Left lung (tissue), 10 donors: ENCODE measurements around the gene MTREX. TPM values are rescaled to one million over a fixed set of nuclear protein-coding genes. Genes with fewer than 3 reads are reported as not detected.

Source experiments
- ATAC-seq: fragments of 200-7000 bp; cut with Tn5 transposase; one replicate; pipeline ENCODE4 v1.9.1; 2020; ENCODE audit warnings: moderate library complexity
- DNase-seq, 4 donors: peaks; one replicate each; pipeline ENCODE4 v3.0.0-alpha.2; 2013 to 2020
- H3K27ac ChIP-seq, 2 donors: fragments of 200-600 bp; sonication (generic) in 1 of 2; one replicate each; pipeline versions ENCODE4 v1.5.0 to v1.8.0; 2020 to 2021
- H3K27me3 ChIP-seq, 2 donors: fragments of 200-600 bp; sonication (generic) in 1 of 2; one replicate each; pipeline versions ENCODE4 v1.5.0 to v1.8.0; 2020 to 2021
- H3K36me3 ChIP-seq, 2 donors: fragments of 200-600 bp; sonication (generic) in 1 of 2; one replicate each; pipeline versions ENCODE4 v1.5.0 to v1.8.0; 2020 to 2021
- H3K4me1 ChIP-seq, 2 donors: fragments of 200-600 bp; one replicate each; pipeline ENCODE4 v1.8.0; 2021
- H3K4me3 ChIP-seq, 2 donors: fragments of 200-600 bp; sonication (generic) in 1 of 2; one replicate each; pipeline versions ENCODE4 v1.5.0 to v1.8.0; 2020 to 2021; ENCODE audit warnings: mild to moderate bottlenecking in 1 of 2
- H3K9me3 ChIP-seq, 2 donors: fragments of 200-600 bp; sonication (generic) in 1 of 2; one replicate each; pipeline versions ENCODE4 v1.5.0 to v1.8.0; 2020 to 2021
- CTCF ChIP-seq, 2 donors: fragments of 200-600 bp; sonication (generic) in 1 of 2; IDR thresholded peaks; one replicate each; pipeline versions ENCODE4 v1.5.0 to v1.8.0; 2021; ENCODE audit warnings: antibody characterized with exemption in 2 of 2
- intact Hi-C, 2 donors: fragments of 100-400 bp; cut with DNase I; formaldehyde crosslinking; loops; one replicate each; pipeline versions ENCODE4 v1.11.2 to v1.14.2; 2022
- polyA plus RNA-seq, 6 donors: library from polyadenylated mRNA; unstranded; fragments of 120-200 nt; gene quantifications; one replicate each; pipeline ENCODE4 v1.2.1, GENCODE V29; 2013; ENCODE audit not compliant: insufficient read length in 6 of 6
- total RNA-seq, 2 donors: library from RNA; stranded (reverse); fragmentation: NEBNext Ultra II Directional; extraction: Animal tissue kit (Norgen Biotek cat#: 25700); gene quantifications; one replicate each; pipeline ENCODE4 v1.2.1, GENCODE V29; 2021
- donor health status: DM: no; HTN: yes; CAD: no.
- donor health status: DM: no; HTN: no; CAD: no.

The MTREX gene
- total and polyA plus RNA-seq, 8 donors, result 48.8 to 112 (median 87.6) TPM

DNA sequence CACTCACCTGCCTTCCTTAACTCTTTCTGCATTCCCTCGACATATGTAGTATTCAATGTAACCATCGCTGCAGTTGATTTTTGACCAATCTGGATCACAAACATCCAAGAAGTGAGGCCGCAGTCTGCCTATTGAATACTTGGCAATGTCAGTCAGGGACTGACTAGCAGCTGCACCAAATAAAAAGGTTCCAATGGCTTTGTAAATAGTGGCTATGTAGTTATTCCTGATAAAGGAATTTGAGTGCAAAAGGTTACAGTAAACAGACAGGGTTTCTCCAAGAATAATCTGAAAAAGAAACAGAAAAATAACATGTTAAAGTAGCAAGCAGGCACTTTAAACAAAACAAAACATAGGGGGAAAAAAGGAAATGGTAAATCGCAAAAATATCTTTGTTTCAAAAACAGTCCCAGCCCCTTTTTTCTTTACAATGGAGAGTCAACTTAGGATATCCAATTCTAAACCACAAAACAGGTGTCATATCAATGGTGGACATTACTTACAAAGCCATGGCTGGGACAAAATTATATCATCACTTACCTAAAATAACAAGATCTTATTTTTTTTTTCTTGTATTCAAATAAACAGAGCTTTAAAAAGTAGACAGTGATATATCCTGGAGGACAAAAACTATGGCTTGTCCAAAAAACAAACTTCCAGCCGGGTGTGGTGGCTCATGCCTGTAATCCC is 160.2 kb downstream of the MTREX start:
- ATAC-seq (no peak), DNase-seq (peak in 1 of 4 donors; percentile 7)
- Histone ChIP-seq H3K36me3 (peaks cover 0 to 4% of the 10 kb centered on the region in 2 donors), H3K27ac (no peak overlapping the region), H3K4me1 (peaks cover 0 to 9% of the 10 kb centered on the region in 2 donors), H3K4me3 (no peak overlapping the region), H3K9me3 (no peaks in the 10 kb centered on the region), H3K27me3 (no peaks in the 10 kb centered on the region)
- no peak for TF ChIP-seq CTCF (IDR thresholded peaks at IDR 0.05)
- intact Hi-C loops, result no loop called here

GRCh38 chr5:55469839-55470238 is 162.1 kb downstream of the MTREX start:
- H3K27ac ChIP-seq, result no peak overlapping the region
- ATAC-seq, result no peak
- peaks cover 0 to 9% of the 10 kb centered on the region in 2 donors for H3K4me1 ChIP-seq
- H3K4me3 ChIP-seq, result no peak overlapping the region
- intact Hi-C loops, result no loop called here
- TF ChIP-seq CTCF (IDR thresholded peaks at IDR 0.05), result no peak
- DNase-seq, result no peak
- H3K27me3 ChIP-seq, result no peaks in the 10 kb centered on the region
- H3K36me3 ChIP-seq, result no peaks in the 10 kb centered on the region
- H3K9me3 ChIP-seq, result no peaks in the 10 kb centered on the region

- DNase-seq, result no peak
These were observed 162.5 kb downstream of the MTREX start for GRCh38 chr5:55470282-55470681.

DNA sequence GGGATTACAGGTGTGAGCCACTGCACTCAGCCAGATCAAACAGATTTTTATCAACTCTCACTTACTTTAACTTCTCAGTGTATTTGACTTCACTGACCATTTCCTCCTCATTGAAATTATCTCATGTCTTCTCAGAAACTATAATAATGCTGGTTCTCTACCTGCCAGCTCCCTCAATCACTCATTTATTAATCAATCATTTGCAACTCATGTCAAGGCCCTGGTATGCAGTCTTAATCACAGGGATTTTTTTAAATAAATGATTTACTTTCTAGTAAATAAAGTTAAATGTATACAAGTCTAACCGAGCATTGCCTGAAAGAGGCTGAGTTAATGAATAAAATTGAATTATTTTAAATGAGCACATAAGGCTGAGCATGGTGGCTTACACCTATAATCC is 163.7 kb downstream of the MTREX start:
- Histone ChIP-seq H3K4me1 (peaks cover 0 to 9% of the 10 kb centered on the region in 2 donors), H3K36me3 (no peaks in the 10 kb centered on the region), H3K4me3 (no peak overlapping the region), H3K27ac (no peak overlapping the region), H3K27me3 (no peaks in the 10 kb centered on the region), H3K9me3 (no peaks in the 10 kb centered on the region)
- intact Hi-C loops, result no loop called here
- DNase-seq (no peak), ATAC-seq (no peak)
- TF ChIP-seq CTCF (IDR thresholded peaks at IDR 0.05), result no peak

More at GRCh38 chr5:55470282-55470681, 162.5 kb downstream of the MTREX start:
- H3K36me3 ChIP-seq, result no peaks in the 10 kb centered on the region
- no peaks in the 10 kb centered on the region for H3K27me3 ChIP-seq
- peaks cover 0 to 9% of the 10 kb centered on the region in 2 donors for H3K4me1 ChIP-seq
- TF ChIP-seq CTCF (IDR thresholded peaks at IDR 0.05), result no peak
- H3K27ac ChIP-seq, result no peak overlapping the region
- no peak for ATAC-seq
- no peak overlapping the region for H3K4me3 ChIP-seq
- H3K9me3 ChIP-seq, result no peaks in the 10 kb centered on the region
- intact Hi-C loops, result no loop called here

GRCh38 chr5:55472642-55473041 is 164.9 kb downstream of the MTREX start:
- no peak for ATAC-seq
- H3K27ac ChIP-seq, result no peak overlapping the region
- no peaks in the 10 kb centered on the region for H3K9me3 ChIP-seq
- no peak overlapping the region for H3K4me3 ChIP-seq
- DNase-seq, result no peak
- TF ChIP-seq CTCF (IDR thresholded peaks at IDR 0.05), result no peak
- H3K27me3 ChIP-seq, result no peaks in the 10 kb centered on the region
- intact Hi-C loops, result no loop called here
- peaks cover 0 to 7% of the 10 kb centered on the region in 2 donors for H3K4me1 ChIP-seq
- no peaks in the 10 kb centered on the region for H3K36me3 ChIP-seq

Other genes starting within 250 kb of the MTREX start
- 1 to 10 TPM; 4.0 to 6.3 TPM for gene GZMA, start 205.3 kb upstream of the MTREX start, total RNA-seq
- gene GZMA, start 205.3 kb upstream of the MTREX start, polyA plus RNA-seq, result 1 to 10 TPM; 1.8 to 5.0 (median 2.9) TPM
- gene GPX8, start 147.8 kb upstream of the MTREX start, total RNA-seq, result 10 to 100 TPM; 28.0 to 49.6 TPM
- gene GPX8, start 147.8 kb upstream of the MTREX start, polyA plus RNA-seq, result 10 to 100 TPM; 62.1 to 71.9 (median 69.1) TPM
- gene CDC20B, start 134.8 kb upstream of the MTREX start, total RNA-seq, result not detected
- gene CDC20B, start 134.8 kb upstream of the MTREX start, polyA plus RNA-seq, result 10 to 100 TPM in 4 of 6 donors, 1 to 10 TPM in 2; 6.6 to 21.8 (median 16.6) TPM
- not detected for gene MCIDAS, start 80.7 kb upstream of the MTREX start, total RNA-seq
- gene MCIDAS, start 80.7 kb upstream of the MTREX start, polyA plus RNA-seq, result 1 to 10 TPM in 4 of 6 donors, under 1 TPM in 2; 0.51 to 2.1 (median 1.4) TPM
- 1 to 10 TPM in 1 of 2 donors, under 1 TPM in 1; 0.23 to 1.1 TPM for gene CCNO, start 74.4 kb upstream of the MTREX start, total RNA-seq
- gene CCNO, start 74.4 kb upstream of the MTREX start, polyA plus RNA-seq, result 1 to 10 TPM; 3.3 to 8.4 (median 4.8) TPM
- 10 to 100 TPM; 26.4 to 26.9 TPM for gene DHX29, start 295 bp upstream of the MTREX start, total RNA-seq
- 10 to 100 TPM; 29.2 to 36.4 (median 33.3) TPM for gene DHX29, start 295 bp upstream of the MTREX start, polyA plus RNA-seq
- 10 to 100 TPM; 56.2 to 80.4 TPM for gene PLPP1, start 227.0 kb downstream of the MTREX start, total RNA-seq
- gene PLPP1, start 227.0 kb downstream of the MTREX start, polyA plus RNA-seq, result 10 to 100 TPM; 66.5 to 93.6 (median 87.6) TPM